Thyroid gland (tissue), 4 donors: ENCODE measurements around the gene ZNF22.

Source experiments
- CTCF ChIP-seq, 6 experiments: fragments of 200-600 bp in 3 of 6; fragments of 450-650 bp in 3 of 6; sonication (generic) in 3 of 6; IDR thresholded peaks; one replicate each; pipeline ENCODE4 v1.5.1; 2016 to 2019; ENCODE audit warnings: antibody characterized with exemption in 6 of 6, mild to moderate bottlenecking in 2 of 6, inconsistent platforms in 1 of 6, moderate library complexity in 1 of 6
- POLR2A ChIP-seq, 2 donors: fragments of 450-650 bp; IDR thresholded peaks; one replicate each; pipeline ENCODE4 v1.6.1; 2017; ENCODE audit warnings: antibody characterized with exemption in 2 of 2, mild to moderate bottlenecking in 2 of 2, moderate library complexity in 1 of 2

DNA sequence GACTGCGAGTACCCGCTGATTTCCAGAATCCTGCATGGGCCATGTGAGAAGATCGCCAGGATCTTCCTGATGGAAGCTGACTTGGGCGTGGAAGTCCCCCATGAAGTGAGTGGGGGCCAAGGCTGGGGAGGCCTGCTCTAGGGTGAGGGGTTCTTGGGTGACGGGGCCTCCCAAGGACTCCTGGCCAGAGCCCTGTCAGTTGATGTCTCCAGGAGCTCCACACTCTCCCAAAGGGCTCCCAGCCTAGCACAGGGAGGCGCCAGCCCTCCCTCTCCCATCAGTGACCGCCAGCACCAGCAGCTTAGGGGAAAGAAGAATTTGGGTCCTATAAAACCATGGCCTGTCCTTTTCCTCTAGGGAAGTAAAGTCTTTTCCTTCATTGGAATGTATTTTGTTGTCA, 9.8 kb upstream of the ZNF22 start:
- no peak for TF ChIP-seq CTCF (IDR thresholded peaks at IDR 0.05)
- no peak for TF ChIP-seq POLR2A (IDR thresholded peaks at IDR 0.05)
